Measurements from ENCODE around the gene OR10H1.

DNA sequence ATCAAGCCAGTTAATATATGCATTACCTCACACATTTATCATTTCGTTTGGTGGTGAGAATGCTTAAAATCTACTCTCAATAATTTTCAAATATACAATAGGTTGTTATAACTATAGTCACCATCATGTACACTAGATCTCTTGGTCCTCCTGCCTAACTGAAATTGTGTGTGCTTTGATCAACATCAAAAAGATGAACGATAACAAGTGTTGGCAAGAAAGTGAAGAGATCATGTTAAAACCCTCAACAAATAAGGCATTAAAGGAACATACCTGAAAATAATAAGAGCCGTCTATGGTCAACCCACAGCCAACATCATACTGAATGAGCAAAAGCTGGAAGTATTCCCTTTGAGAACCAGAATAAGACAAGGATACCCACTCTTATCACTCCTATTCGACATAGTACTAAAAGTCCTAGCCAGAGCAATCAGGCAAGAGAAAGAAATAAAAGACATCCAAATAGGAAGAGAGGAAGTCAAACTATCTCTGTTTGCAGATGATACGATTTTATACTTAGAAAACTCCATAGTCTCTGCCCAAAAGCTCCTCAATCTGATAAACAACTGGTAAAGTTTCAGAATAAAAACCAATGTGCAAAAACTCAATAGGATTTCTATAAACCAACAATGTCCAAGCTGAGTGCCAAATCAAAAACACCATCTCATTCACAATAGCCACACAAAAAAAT lies 27.9 kb upstream of the OR10H1 start:
- TF ChIP-seq, protein P1, sequence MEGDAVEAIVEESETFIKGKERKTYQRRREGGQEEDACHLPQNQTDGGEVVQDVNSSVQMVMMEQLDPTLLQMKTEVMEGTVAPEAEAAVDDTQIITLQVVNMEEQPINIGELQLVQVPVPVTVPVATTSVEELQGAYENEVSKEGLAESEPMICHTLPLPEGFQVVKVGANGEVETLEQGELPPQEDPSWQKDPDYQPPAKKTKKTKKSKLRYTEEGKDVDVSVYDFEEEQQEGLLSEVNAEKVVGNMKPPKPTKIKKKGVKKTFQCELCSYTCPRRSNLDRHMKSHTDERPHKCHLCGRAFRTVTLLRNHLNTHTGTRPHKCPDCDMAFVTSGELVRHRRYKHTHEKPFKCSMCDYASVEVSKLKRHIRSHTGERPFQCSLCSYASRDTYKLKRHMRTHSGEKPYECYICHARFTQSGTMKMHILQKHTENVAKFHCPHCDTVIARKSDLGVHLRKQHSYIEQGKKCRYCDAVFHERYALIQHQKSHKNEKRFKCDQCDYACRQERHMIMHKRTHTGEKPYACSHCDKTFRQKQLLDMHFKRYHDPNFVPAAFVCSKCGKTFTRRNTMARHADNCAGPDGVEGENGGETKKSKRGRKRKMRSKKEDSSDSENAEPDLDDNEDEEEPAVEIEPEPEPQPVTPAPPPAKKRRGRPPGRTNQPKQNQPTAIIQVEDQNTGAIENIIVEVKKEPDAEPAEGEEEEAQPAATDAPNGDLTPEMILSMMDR (IDR thresholded peaks at IDR 0.05 in 2 of 3, conservative IDR thresholded peaks at IDR 0.05 in 1 of 3; ENCODE audit: borderline replicate concordance in 1 of 3, insufficient read depth in 1 of 3, low read depth in 2 of 3, low read length in 2 of 3) = no peak
- TF ChIP-seq POLR2A (IDR thresholded peaks at IDR 0.05; ENCODE audit: borderline replicate concordance, extremely low read depth, insufficient read depth, insufficient read length) (no peak), POLR2AphosphoS5 (IDR thresholded peaks at IDR 0.05; ENCODE audit: low read depth, low read length) (no peak), SIN3A (IDR thresholded peaks at IDR 0.05; ENCODE audit: low read depth) (no peak), EZH2 (IDR thresholded peaks at IDR 0.05) (no peak), JUND (IDR thresholded peaks at IDR 0.05) (no peak), EZH2phosphoT487 (IDR thresholded peaks at IDR 0.05; ENCODE audit: borderline replicate concordance) (no peak), EGR1 (IDR thresholded peaks at IDR 0.05; ENCODE audit: low read depth) (no peak), RAD21 (IDR thresholded peaks at IDR 0.05; ENCODE audit: low read depth) (no peak), CBX3 (IDR thresholded peaks at IDR 0.05; ENCODE audit: low read depth) (no peak), ZNF274 (IDR thresholded peaks at IDR 0.05; ENCODE audit: low read depth, low read length) (no peak), SP1 (IDR thresholded peaks at IDR 0.05; ENCODE audit: low read depth) (no peak)
- TF ChIP-seq, protein P2, sequence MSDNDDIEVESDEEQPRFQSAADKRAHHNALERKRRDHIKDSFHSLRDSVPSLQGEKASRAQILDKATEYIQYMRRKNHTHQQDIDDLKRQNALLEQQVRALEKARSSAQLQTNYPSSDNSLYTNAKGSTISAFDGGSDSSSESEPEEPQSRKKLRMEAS (IDR thresholded peaks at IDR 0.05) = no peak
- TF ChIP-seq, protein P3, sequence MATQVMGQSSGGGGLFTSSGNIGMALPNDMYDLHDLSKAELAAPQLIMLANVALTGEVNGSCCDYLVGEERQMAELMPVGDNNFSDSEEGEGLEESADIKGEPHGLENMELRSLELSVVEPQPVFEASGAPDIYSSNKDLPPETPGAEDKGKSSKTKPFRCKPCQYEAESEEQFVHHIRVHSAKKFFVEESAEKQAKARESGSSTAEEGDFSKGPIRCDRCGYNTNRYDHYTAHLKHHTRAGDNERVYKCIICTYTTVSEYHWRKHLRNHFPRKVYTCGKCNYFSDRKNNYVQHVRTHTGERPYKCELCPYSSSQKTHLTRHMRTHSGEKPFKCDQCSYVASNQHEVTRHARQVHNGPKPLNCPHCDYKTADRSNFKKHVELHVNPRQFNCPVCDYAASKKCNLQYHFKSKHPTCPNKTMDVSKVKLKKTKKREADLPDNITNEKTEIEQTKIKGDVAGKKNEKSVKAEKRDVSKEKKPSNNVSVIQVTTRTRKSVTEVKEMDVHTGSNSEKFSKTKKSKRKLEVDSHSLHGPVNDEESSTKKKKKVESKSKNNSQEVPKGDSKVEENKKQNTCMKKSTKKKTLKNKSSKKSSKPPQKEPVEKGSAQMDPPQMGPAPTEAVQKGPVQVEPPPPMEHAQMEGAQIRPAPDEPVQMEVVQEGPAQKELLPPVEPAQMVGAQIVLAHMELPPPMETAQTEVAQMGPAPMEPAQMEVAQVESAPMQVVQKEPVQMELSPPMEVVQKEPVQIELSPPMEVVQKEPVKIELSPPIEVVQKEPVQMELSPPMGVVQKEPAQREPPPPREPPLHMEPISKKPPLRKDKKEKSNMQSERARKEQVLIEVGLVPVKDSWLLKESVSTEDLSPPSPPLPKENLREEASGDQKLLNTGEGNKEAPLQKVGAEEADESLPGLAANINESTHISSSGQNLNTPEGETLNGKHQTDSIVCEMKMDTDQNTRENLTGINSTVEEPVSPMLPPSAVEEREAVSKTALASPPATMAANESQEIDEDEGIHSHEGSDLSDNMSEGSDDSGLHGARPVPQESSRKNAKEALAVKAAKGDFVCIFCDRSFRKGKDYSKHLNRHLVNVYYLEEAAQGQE (IDR thresholded peaks at IDR 0.05; ENCODE audit: low read depth) = no peak

Data from HCT116 (cell line).